ENCODE results near the gene HAPLN3. TPM values are rescaled to one million over a fixed set of nuclear protein-coding genes. Genes with fewer than 3 reads are reported as not detected.
A peak's percentile ranks its signal among the peaks of the same experiment; 100 is the strongest.

The HAPLN3 gene
- total and polyA plus RNA-seq, 2 donors (not counting 3 experiments of a cell fraction or from before 2014, with no cell fraction given), result 57.6 to 130 TPM

DNA sequence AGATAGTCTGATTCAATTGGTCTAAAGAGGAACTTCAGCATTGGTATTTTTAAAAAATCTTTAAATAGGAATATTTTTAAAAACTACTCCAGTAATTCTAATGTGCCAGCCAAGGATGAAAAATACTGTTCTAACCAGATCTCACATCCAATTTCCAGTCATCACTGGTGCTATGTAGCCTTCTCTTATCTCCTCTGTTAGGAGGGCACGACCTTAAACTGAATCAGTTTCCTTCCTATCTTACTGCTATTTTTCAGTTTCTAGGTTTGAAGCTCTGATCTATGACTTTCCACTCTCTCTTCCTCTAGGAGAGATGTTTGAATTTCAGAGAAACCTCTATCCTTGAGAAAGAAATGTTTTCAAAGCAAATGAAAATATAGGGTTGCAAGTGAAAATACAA, 31.9 kb downstream of the HAPLN3 start:
- ChIA-PET POLR2A (no interaction called here), CTCF (interaction anchor here (5.2 kb wide), 1 partner anchor 17 kb away, joined by 29 read pairs; no protein-coding TSS in a partner anchor)
- peak; percentile 15 for DNase-seq (ENCODE audit: low read depth, low spot score)
- no peak overlapping the region for H2AFZ ChIP-seq (ENCODE audit: low read depth, low read length)
- no peak overlapping the region for H3K4me2 ChIP-seq (ENCODE audit: insufficient read depth, low read length)
- peaks cover 0 to under 1% of the 10 kb centered on the region in 2 experiments for H3K27me3 ChIP-seq (ENCODE audit: control insufficient read depth in 2 of 2, insufficient read depth in 2 of 2, low read length in 2 of 2)
- H4K20me1 ChIP-seq (replicated peaks; ENCODE audit: control insufficient read depth, extremely low read depth, insufficient read depth, low read length), result no peaks in the 10 kb centered on the region
- H3K9me1 ChIP-seq (replicated peaks; ENCODE audit: control insufficient read depth, extremely low read depth, insufficient read depth, low read length), result no peaks in the 10 kb centered on the region
- H3K79me2 ChIP-seq (ENCODE audit: control insufficient read depth, insufficient read depth, low read length), result no peaks in the 10 kb centered on the region
- peaks cover 6% of the 10 kb centered on the region for H3K4me1 ChIP-seq (ENCODE audit: control insufficient read depth, extremely low read depth, insufficient read depth, low read length)
- TF ChIP-seq FOS (IDR thresholded peaks at IDR 0.05; ENCODE audit: borderline replicate concordance, insufficient read depth, low read length) (peak; percentile 53), MYC (IDR thresholded peaks at IDR 0.05; ENCODE audit: low read depth, low read length) (no peak), POLR2A (IDR thresholded peaks at IDR 0.05; ENCODE audit: low read depth, low read length) (no peak), GATA2 (IDR thresholded peaks at IDR 0.05; ENCODE audit: insufficient read depth, insufficient read length, low read depth, low read length) (peak; percentile 59)
- TF ChIP-seq, protein P1, sequence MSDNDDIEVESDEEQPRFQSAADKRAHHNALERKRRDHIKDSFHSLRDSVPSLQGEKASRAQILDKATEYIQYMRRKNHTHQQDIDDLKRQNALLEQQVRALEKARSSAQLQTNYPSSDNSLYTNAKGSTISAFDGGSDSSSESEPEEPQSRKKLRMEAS (IDR thresholded peaks at IDR 0.05; ENCODE audit: insufficient read depth, insufficient read length), result no peak
- BruUV-seq (replicated peaks), result no TSS peak
- no peak overlapping the region for H3K4me3 ChIP-seq (replicated peaks in 1 of 3; ENCODE audit: insufficient read depth in 1 of 3, low read depth in 1 of 3, low read length in 3 of 3)
- no peak overlapping the region for H3K27ac ChIP-seq (ENCODE audit: insufficient read depth, low read depth, low read length)
- H3K9me3 ChIP-seq (replicated peaks; ENCODE audit: control insufficient read depth, insufficient read depth, low read length), result no peaks in the 10 kb centered on the region
- dilution Hi-C loops (cut with MboI; ENCODE audit: extremely low pct_ligation_motif_present, low sequenced_read_pairs), result no loop called here
- peak; percentile 64 for FAIRE-seq
- H3K9ac ChIP-seq (replicated peaks; ENCODE audit: extremely low read depth, insufficient read depth, low read length), result no peak overlapping the region
- intact Hi-C loops (cut with micrococcal nuclease), result no loop called here
- no peaks in the 10 kb centered on the region for H3K36me3 ChIP-seq (ENCODE audit: control insufficient read depth in 2 of 2, extremely low read depth in 1 of 2, insufficient read depth in 2 of 2, low read length in 2 of 2)

DNA sequence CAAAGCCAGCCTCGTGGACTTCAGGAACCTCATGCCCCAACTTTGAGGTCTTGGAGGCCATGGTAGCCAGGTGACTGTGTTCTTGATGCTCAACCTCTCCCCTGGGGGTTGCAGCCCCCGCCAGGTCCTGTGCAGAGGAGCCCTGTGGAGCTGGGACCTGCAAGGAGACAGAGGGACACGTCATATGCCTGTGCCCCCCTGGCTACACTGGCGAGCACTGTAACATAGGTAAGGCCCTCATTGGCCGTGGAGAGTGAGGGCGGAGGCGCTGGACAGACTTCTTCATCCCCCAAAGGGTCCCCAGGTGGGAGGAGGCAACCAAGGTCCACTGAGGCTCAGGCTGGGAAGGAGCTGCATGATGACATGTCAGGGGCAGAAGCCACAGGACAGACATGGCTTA, 35.1 kb downstream of the HAPLN3 start:
- TF ChIP-seq JUN (IDR thresholded peaks at IDR 0.05; ENCODE audit: borderline replicate concordance, insufficient read depth, insufficient read length, low read depth) (no peak), POLR2A (IDR thresholded peaks at IDR 0.05; ENCODE audit: low read depth, low read length) (no peak), FOS (IDR thresholded peaks at IDR 0.05; ENCODE audit: borderline replicate concordance, insufficient read depth, low read length) (no peak), EZH2 (IDR thresholded peaks at IDR 0.05; ENCODE audit: borderline replicate concordance, low read depth, low read length, severe bottlenecking) (no peak), POLR2AphosphoS5 (IDR thresholded peaks at IDR 0.05; ENCODE audit: insufficient read depth, low read depth, low read length) (no peak), MYC (IDR thresholded peaks at IDR 0.05; ENCODE audit: low read depth, low read length) (no peak), GATA2 (IDR thresholded peaks at IDR 0.05; ENCODE audit: insufficient read depth, insufficient read length, low read depth, low read length) (no peak)
- TF ChIP-seq, protein P1 (IDR thresholded peaks at IDR 0.05; ENCODE audit: insufficient read depth, insufficient read length), result no peak
- TF ChIP-seq, protein P2, sequence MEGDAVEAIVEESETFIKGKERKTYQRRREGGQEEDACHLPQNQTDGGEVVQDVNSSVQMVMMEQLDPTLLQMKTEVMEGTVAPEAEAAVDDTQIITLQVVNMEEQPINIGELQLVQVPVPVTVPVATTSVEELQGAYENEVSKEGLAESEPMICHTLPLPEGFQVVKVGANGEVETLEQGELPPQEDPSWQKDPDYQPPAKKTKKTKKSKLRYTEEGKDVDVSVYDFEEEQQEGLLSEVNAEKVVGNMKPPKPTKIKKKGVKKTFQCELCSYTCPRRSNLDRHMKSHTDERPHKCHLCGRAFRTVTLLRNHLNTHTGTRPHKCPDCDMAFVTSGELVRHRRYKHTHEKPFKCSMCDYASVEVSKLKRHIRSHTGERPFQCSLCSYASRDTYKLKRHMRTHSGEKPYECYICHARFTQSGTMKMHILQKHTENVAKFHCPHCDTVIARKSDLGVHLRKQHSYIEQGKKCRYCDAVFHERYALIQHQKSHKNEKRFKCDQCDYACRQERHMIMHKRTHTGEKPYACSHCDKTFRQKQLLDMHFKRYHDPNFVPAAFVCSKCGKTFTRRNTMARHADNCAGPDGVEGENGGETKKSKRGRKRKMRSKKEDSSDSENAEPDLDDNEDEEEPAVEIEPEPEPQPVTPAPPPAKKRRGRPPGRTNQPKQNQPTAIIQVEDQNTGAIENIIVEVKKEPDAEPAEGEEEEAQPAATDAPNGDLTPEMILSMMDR (IDR thresholded peaks at IDR 0.05; ENCODE audit: extremely low read depth in 1 of 2, insufficient read depth in 1 of 2, low read depth in 1 of 2, low read length in 2 of 2), result no peak
- DNase-seq (ENCODE audit: low read depth, low spot score) (no peak), FAIRE-seq (no peak)
- H3K4me3 ChIP-seq (replicated peaks in 1 of 3; ENCODE audit: insufficient read depth in 1 of 3, low read depth in 1 of 3, low read length in 3 of 3), result no peak overlapping the region
- dilution Hi-C loops (cut with MboI; ENCODE audit: extremely low pct_ligation_motif_present, low sequenced_read_pairs), result no loop called here
- H3K9me1 ChIP-seq (replicated peaks; ENCODE audit: control insufficient read depth, extremely low read depth, insufficient read depth, low read length), result no peaks in the 10 kb centered on the region
- no peaks in the 10 kb centered on the region for H3K9me3 ChIP-seq (replicated peaks; ENCODE audit: control insufficient read depth, insufficient read depth, low read length)
- no peak overlapping the region for H3K9ac ChIP-seq (replicated peaks; ENCODE audit: extremely low read depth, insufficient read depth, low read length)
- intact Hi-C loops (cut with micrococcal nuclease), result no loop called here
- no peak overlapping the region for H3K4me2 ChIP-seq (ENCODE audit: insufficient read depth, low read length)
- ChIA-PET POLR2A (no interaction called here), CTCF (interaction anchor here (1.9 kb wide), 1 partner anchor 19 kb away, joined by 6 read pairs; no protein-coding TSS in a partner anchor)
- no peaks in the 10 kb centered on the region for H3K36me3 ChIP-seq (ENCODE audit: control insufficient read depth in 2 of 2, extremely low read depth in 1 of 2, insufficient read depth in 2 of 2, low read length in 2 of 2)
- BruUV-seq (replicated peaks), result no TSS peak
- H4K20me1 ChIP-seq (replicated peaks; ENCODE audit: control insufficient read depth, extremely low read depth, insufficient read depth, low read length), result no peaks in the 10 kb centered on the region
- H3K27ac ChIP-seq (ENCODE audit: insufficient read depth, low read depth, low read length), result no peak overlapping the region
- H3K27me3 ChIP-seq (ENCODE audit: control insufficient read depth in 2 of 2, insufficient read depth in 2 of 2, low read length in 2 of 2), result no peaks in the 10 kb centered on the region
- peaks cover 6% of the 10 kb centered on the region for H3K4me1 ChIP-seq (ENCODE audit: control insufficient read depth, extremely low read depth, insufficient read depth, low read length)
- H3K79me2 ChIP-seq (ENCODE audit: control insufficient read depth, insufficient read depth, low read length), result no peaks in the 10 kb centered on the region
- no peak overlapping the region for H2AFZ ChIP-seq (ENCODE audit: low read depth, low read length)
